CD4-positive, alpha-beta T cell treated with Interleukin-15 for 4 hours (primary cell): Measurements from ENCODE around the gene SEMA3G.

ENCODE experiments used
- DNase-seq: peaks from one replicate; pipeline ENCODE4 v3.0.0-alpha.2; 2020; ENCODE audit warnings: low spot score

SEMA3G gene

GRCh38 chr3:52453496-52454249 lies 8.8 kb upstream of the SEMA3G start, which contains the start of gene TNNC1:
Gene TNNC1 (minus strand): TSS chr3:52454041. CDS start chr3:52454015, 26 bp downstream.
- no peak for DNase-seq

- no peak for DNase-seq
Measured at GRCh38 chr3:52452570-52453221, 7.8 kb upstream of the SEMA3G start.

- DNase-seq: no peak
Measured at GRCh38 chr3:52452126-52452525, 7.2 kb upstream of the SEMA3G start.

GRCh38 chr3:52451237-52452083 lies 6.6 kb upstream of the SEMA3G start:
- no peak for DNase-seq

GRCh38 chr3:52450489-52451236 lies 5.8 kb upstream of the SEMA3G start:
- no peak for DNase-seq

- no peak for DNase-seq
Measured at GRCh38 chr3:52447512-52448355, 2.8 kb upstream of the SEMA3G start.

GRCh38 chr3:52446631-52447511 lies 2.0 kb upstream of the SEMA3G start:
- DNase-seq: peak; percentile 77

- DNase-seq: no peak
Measured at GRCh38 chr3:52446042-52446441, 1.1 kb upstream of the SEMA3G start.

- DNase-seq: no peak
Measured at GRCh38 chr3:52443791-52444687, 864 bp downstream of the SEMA3G start.

- DNase-seq: no peak
Measured at GRCh38 chr3:52443268-52443610, 1.7 kb downstream of the SEMA3G start.

- no peak for DNase-seq
Measured at GRCh38 chr3:52442409-52443267, 2.3 kb downstream of the SEMA3G start.

GRCh38 chr3:52441772-52442332 lies 3.1 kb downstream of the SEMA3G start:
- DNase-seq: no peak

- no peak for DNase-seq
Measured at GRCh38 chr3:52441091-52441771, 3.7 kb downstream of the SEMA3G start.

- DNase-seq: no peak
Measured at GRCh38 chr3:52440671-52441070, 4.2 kb downstream of the SEMA3G start.

GRCh38 chr3:52440249-52440551 lies 4.7 kb downstream of the SEMA3G start:
- DNase-seq: no peak

GRCh38 chr3:52439426-52440248 lies 5.3 kb downstream of the SEMA3G start:
- no peak for DNase-seq
